Activated T-cell treated with anti-CD3 and anti-CD28 coated beads for 48 hours (primary cell): ENCODE data around the gene SUZ12.
"Not testable (repeated sequence)": the region's sequence is repeated elsewhere in the genome, so short reads cannot be mapped to it uniquely, and the experiment has no call there.

Source experiments
- DNase-seq: peaks from one replicate; pipeline ENCODE4 v3.0.0-alpha.2; 2020; ENCODE audit warnings: low read depth

SUZ12 gene

DNA sequence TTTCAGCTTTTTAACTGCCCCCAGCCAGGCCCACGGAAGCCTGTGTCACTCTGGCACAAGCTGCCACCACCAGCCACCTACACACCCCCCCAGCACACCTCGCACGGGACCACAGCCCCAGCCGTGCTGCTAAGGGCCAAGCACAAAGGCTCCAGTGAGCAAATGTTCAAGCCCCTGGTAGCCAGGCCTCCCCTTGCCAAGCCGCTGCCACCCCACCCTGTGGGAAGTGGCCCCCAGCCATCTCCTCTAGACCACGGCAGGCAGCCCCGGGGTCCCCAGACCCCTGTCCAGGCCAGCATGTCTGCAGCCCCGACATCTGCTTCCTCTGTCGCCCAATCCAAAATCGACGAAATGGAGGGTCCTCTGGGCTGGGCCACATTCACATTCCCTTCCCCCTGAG, 105.5 kb downstream of the SUZ12 start:
- not testable (repeated sequence) for DNase-seq

DNA sequence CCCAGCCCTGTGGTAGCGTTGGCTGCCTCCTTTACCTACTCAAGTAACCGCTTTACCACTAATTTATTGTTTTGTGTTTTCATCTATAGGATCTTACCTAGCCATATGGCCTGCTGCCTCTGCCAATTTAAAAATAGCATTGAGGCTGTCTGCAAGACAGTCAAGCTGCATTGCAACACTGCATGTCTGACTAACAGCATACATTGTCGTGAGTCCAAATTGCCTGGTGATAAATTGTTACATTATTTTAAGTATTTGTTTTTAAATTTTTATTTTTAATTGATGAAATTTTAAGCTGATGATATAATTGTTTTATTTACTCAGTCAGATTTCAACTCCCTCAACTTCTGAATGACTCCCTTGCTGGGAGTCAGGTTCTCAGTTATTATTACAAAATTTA, 108.8 kb downstream of the SUZ12 start:
- DNase-seq, result not testable (repeated sequence)

- not testable (repeated sequence) for DNase-seq
Measured at GRCh38 chr17:32047663-32048062, 110.9 kb downstream of the SUZ12 start.
